Measurements from ENCODE around the gene STK11IP. TPM values are rescaled to one million over a fixed set of nuclear protein-coding genes. Genes with fewer than 3 reads are reported as not detected.

STK11IP gene
- total and polyA plus RNA-seq, 2 of the 13 experiments (the other 11 are each of a cell fraction or from before 2014, with no cell fraction given) = 12.8 to 24.0 TPM

DNA sequence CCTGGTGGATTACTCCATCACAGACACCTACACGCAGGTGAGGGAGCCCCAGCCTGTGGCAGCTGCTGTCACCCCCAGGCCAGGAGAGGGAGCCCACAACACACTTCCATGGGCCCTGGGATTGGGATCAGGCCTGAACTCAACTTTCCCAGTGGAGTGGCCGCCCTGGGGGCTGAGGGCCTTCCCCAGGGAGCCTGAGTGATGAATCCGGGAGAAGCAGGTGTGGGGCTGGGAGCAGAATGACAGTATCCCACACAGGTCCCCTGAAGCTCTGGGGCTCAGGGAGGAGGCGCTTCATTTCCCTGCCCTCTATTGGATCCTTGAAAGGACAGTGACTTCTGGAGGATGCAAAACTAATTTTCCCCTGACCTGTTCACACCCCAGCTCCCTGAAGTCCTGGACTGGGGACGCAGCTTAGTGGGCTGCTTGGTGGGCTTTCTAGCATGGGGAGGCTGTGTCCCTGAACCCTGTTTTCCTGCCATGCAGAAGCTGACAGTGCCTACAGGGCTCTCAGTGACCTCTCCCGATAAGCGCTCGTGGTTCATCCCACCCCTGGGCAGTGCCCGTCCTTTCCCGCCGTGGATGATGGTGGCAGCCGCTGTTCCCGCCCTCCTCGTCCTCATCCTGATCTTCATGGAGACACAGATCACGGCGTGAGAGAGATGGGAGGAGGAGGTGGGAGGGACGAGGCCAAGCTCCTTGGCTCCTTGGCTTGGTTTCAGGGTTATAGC, 40.7 kb downstream of the STK11IP start:
- H4K20me1 ChIP-seq (ENCODE audit: insufficient read depth, low read length) = no peaks in the 10 kb centered on the region
- H2AFZ ChIP-seq (ENCODE audit: low read length) = no peak overlapping the region
- H3K9ac ChIP-seq (ENCODE audit: insufficient read depth, low read depth, low read length) = no peak overlapping the region
- BruUV-seq (replicated peaks) = no TSS peak
- in situ Hi-C loops (cut with HindIII; ENCODE audit: extremely low pct_ligation_motif_present, low pct_unique_long_range_greater_than_20kb) (no loop called here), intact Hi-C loops (cut with micrococcal nuclease; ENCODE audit: unreplicated experiment) (no loop called here)
- FAIRE-seq (no peak), ATAC-seq (peak; percentile 55), DNase-seq (ENCODE audit: low spot score) (peak; percentile 28)
- peaks cover 25 to 89% of the 10 kb centered on the region in 2 experiments for H3K27me3 ChIP-seq (ENCODE audit: control insufficient read depth in 1 of 2, insufficient read depth in 2 of 2, low read length in 2 of 2)
- no peaks in the 10 kb centered on the region for H3K36me3 ChIP-seq (replicated peaks in 1 of 2; ENCODE audit: control insufficient read depth in 1 of 2, insufficient read depth in 2 of 2, low read length in 2 of 2)
- POLR2A ChIA-PET = no interaction called here
- WGBS (ENCODE audit: low lambda C conversion rate) = 26% methylated on average over 15 of the region's 17 CpGs
- no peak overlapping the region for H3K4me2 ChIP-seq (ENCODE audit: low read depth, low read length)
- H3K4me1 ChIP-seq (ENCODE audit: insufficient read depth, low read length) = peaks cover 5% of the 10 kb centered on the region
- no peaks in the 10 kb centered on the region for H3K9me3 ChIP-seq (ENCODE audit: low read length)
- CTCF ChIA-PET (ENCODE audit: low intra/inter-chr PET ratio, low total read pairs) = no interaction called here
- H3K27ac ChIP-seq (ENCODE audit: extremely low read length, insufficient read depth, low read length) = no peak overlapping the region
- no peak overlapping the region for H3K4me3 ChIP-seq (replicated peaks in 1 of 3; ENCODE audit: insufficient read depth in 1 of 3, low read depth in 2 of 3, low read length in 3 of 3)
- no peaks in the 10 kb centered on the region for H3K79me2 ChIP-seq (ENCODE audit: insufficient read depth, low read length)
- 0 out of 2 replicates have a peak, but pooled peaks have one; percentile 42 for TF ChIP-seq ZNF574 (CRISPR knock-in tag; IDR thresholded peaks at IDR 0.05)
- TF ChIP-seq ZFX (CRISPR knock-in tag; IDR thresholded peaks at IDR 0.05; ENCODE audit: low read depth) = peak; percentile 42; the same call in 1 of the 2 replicates
- TF ChIP-seq CBFB (CRISPR knock-in tag; IDR thresholded peaks at IDR 0.05) = no peak
- TF ChIP-seq HCFC1 (IDR thresholded peaks at IDR 0.05; ENCODE audit: low read depth, low read length) = no peak
- TF ChIP-seq, protein P1, sequence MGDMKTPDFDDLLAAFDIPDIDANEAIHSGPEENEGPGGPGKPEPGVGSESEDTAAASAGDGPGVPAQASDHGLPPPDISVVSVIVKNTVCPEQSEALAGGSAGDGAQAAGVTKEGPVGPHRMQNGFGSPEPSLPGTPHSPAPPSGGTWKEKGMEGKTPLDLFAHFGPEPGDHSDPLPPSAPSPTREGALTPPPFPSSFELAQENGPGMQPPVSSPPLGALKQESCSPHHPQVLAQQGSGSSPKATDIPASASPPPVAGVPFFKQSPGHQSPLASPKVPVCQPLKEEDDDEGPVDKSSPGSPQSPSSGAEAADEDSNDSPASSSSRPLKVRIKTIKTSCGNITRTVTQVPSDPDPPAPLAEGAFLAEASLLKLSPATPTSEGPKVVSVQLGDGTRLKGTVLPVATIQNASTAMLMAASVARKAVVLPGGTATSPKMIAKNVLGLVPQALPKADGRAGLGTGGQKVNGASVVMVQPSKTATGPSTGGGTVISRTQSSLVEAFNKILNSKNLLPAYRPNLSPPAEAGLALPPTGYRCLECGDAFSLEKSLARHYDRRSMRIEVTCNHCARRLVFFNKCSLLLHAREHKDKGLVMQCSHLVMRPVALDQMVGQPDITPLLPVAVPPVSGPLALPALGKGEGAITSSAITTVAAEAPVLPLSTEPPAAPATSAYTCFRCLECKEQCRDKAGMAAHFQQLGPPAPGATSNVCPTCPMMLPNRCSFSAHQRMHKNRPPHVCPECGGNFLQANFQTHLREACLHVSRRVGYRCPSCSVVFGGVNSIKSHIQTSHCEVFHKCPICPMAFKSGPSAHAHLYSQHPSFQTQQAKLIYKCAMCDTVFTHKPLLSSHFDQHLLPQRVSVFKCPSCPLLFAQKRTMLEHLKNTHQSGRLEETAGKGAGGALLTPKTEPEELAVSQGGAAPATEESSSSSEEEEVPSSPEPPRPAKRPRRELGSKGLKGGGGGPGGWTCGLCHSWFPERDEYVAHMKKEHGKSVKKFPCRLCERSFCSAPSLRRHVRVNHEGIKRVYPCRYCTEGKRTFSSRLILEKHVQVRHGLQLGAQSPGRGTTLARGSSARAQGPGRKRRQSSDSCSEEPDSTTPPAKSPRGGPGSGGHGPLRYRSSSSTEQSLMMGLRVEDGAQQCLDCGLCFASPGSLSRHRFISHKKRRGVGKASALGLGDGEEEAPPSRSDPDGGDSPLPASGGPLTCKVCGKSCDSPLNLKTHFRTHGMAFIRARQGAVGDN (CRISPR knock-in tag; IDR thresholded peaks at IDR 0.05) = peak; percentile 36
- no peak for TF ChIP-seq ZNF788 (CRISPR knock-in tag; IDR thresholded peaks at IDR 0.05; ENCODE audit: borderline replicate concordance)
- TF ChIP-seq STAG1 (CRISPR knock-in tag; IDR thresholded peaks at IDR 0.05) = peak; percentile 46
- peak; percentile 22; the same call in 1 of the 2 replicates for TF ChIP-seq RAD21 (CRISPR knock-in tag; IDR thresholded peaks at IDR 0.05)
- TF ChIP-seq TAF1 (CRISPR knock-in tag; IDR thresholded peaks at IDR 0.05) = no peak
- TF ChIP-seq, protein P2, sequence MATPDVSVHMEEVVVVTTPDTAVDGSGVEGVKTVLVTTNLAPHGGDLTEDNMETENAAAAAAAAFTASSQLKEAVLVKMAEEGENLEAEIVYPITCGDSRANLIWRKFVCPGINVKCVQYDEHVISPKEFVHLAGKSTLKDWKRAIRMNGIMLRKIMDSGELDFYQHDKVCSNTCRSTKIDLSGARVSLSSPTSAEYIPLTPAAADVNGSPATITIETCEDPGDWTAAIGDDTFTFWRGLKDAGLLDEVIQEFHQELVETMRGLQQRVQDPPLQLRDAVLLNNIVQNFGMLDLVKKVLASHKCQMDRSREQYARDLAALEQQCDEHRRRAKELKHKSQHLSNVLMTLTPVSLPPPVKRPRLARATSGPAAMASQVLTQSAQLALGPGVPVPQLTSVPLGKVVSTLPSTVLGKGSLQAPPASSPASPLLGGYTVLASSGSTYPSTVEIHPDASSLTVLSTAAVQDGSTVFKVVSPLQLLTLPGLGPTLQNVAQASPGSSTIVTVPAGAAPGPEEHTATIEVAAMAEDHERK (CRISPR knock-in tag; IDR thresholded peaks at IDR 0.05; ENCODE audit: low read depth) = no peak
- TF ChIP-seq ZNF383 (CRISPR knock-in tag; IDR thresholded peaks at IDR 0.05; ENCODE audit: borderline replicate concordance) = no peak
- TF ChIP-seq HMGXB4 (CRISPR knock-in tag; IDR thresholded peaks at IDR 0.05; ENCODE audit: borderline replicate concordance in 1 of 2, low read depth in 1 of 2) = peak in 1 of 2 experiments; percentile 32; a peak in 1 of 4 replicates
- no peak for TF ChIP-seq NFYB (CRISPR knock-in tag; IDR thresholded peaks at IDR 0.05)

Measured in HepG2 (cell line).